ENCODE data around the gene ACVRL1. TPM values are rescaled to one million over a fixed set of nuclear protein-coding genes. Genes with fewer than 3 reads are reported as not detected.

The ACVRL1 gene
- total RNA-seq, 1 experiment from 2014 or later = not detected

DNA sequence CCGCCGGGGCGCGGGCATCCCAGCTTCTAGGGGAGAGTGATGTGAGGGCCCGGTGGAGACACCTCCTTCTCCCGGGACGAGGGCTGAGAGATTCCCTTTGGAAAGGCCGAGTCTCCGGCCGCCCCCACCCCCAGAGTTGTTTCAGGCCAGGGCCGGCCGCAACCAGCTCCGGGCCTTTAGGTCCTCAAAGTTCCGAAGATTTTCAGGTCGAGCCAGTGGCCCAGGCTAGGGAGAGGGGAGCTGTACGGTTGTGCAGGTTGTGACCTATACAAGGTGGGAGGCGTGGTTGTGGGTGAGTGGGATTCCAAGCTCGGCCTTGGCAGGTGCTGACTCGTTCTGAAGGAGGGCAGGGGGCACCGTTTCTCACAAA, 37.8 kb upstream of the ACVRL1 start:
- no peaks in the 10 kb centered on the region for H3K36me3 Mint-ChIP-seq (ENCODE audit: insufficient read depth, unreplicated experiment)
- no peak overlapping the region for H3K4me3 Mint-ChIP-seq (ENCODE audit: unreplicated experiment)
- DNase-seq (ENCODE audit: unreplicated experiment) = no peak
- no peaks in the 10 kb centered on the region for H3K4me1 Mint-ChIP-seq (ENCODE audit: insufficient read depth, unreplicated experiment)
- H3K27me3 Mint-ChIP-seq (ENCODE audit: insufficient read depth, unreplicated experiment) = no peaks in the 10 kb centered on the region
- H3K9me3 Mint-ChIP-seq (ENCODE audit: unreplicated experiment) = no peaks in the 10 kb centered on the region
- BruUV-seq (replicated peaks) = no TSS peak
- CTCF ChIA-PET = interaction anchor here (0.5 kb wide), 1 partner anchor 1210 kb away, joined by 3 read pairs; no protein-coding TSS in a partner anchor
- POLR2A ChIA-PET = interaction anchor here (1.1 kb wide), 1 partner anchor 1137 kb away, joined by 4 read pairs; the partner anchor contains the start of gene EIF4B
- H3K27ac Mint-ChIP-seq (ENCODE audit: low read depth, unreplicated experiment) = no peak overlapping the region
- TF ChIP-seq, protein P1, sequence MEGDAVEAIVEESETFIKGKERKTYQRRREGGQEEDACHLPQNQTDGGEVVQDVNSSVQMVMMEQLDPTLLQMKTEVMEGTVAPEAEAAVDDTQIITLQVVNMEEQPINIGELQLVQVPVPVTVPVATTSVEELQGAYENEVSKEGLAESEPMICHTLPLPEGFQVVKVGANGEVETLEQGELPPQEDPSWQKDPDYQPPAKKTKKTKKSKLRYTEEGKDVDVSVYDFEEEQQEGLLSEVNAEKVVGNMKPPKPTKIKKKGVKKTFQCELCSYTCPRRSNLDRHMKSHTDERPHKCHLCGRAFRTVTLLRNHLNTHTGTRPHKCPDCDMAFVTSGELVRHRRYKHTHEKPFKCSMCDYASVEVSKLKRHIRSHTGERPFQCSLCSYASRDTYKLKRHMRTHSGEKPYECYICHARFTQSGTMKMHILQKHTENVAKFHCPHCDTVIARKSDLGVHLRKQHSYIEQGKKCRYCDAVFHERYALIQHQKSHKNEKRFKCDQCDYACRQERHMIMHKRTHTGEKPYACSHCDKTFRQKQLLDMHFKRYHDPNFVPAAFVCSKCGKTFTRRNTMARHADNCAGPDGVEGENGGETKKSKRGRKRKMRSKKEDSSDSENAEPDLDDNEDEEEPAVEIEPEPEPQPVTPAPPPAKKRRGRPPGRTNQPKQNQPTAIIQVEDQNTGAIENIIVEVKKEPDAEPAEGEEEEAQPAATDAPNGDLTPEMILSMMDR (IDR thresholded peaks at IDR 0.05; ENCODE audit: unreplicated experiment) = no peak
- intact Hi-C loops (cut with micrococcal nuclease) = no loop called here

DNA sequence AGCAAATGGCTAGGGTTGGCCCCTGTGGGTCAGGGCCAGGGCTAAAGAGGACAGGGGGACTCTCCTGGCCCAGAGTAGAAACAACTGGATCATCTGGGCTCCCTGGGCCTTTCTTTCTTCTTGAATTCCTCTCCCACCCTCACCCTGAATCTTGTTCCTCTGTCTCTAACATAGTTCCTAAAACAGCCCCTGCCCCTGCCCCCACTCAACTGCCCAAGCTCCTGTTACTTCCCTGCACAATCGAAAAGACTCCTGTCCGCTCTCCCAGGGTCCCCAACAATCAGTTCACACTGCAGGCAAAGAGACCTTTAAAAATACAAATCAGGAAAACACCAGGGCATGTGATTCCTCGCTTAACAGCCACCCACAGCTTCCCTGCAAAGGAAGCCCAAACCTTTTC, 37.4 kb upstream of the ACVRL1 start:
- CTCF ChIA-PET = interaction anchor here (1.1 kb wide), 1 partner anchor 42 kb away, joined by 3 read pairs; no protein-coding TSS in a partner anchor
- no peaks in the 10 kb centered on the region for H3K36me3 Mint-ChIP-seq (ENCODE audit: insufficient read depth, unreplicated experiment)
- BruUV-seq (replicated peaks) = no TSS peak
- no peak overlapping the region for H3K4me3 Mint-ChIP-seq (ENCODE audit: unreplicated experiment)
- no peaks in the 10 kb centered on the region for H3K4me1 Mint-ChIP-seq (ENCODE audit: insufficient read depth, unreplicated experiment)
- no peak overlapping the region for H3K27ac Mint-ChIP-seq (ENCODE audit: low read depth, unreplicated experiment)
- H3K9me3 Mint-ChIP-seq (ENCODE audit: unreplicated experiment) = no peaks in the 10 kb centered on the region
- POLR2A ChIA-PET = interaction anchor here (1.1 kb wide), 1 partner anchor 1136 kb away, joined by 4 read pairs; the partner anchor contains the start of gene EIF4B
- intact Hi-C loops (cut with micrococcal nuclease) = no loop called here
- TF ChIP-seq, protein P1 (IDR thresholded peaks at IDR 0.05; ENCODE audit: unreplicated experiment) = no peak
- no peaks in the 10 kb centered on the region for H3K27me3 Mint-ChIP-seq (ENCODE audit: insufficient read depth, unreplicated experiment)
- no peak for DNase-seq (ENCODE audit: unreplicated experiment)

DNA sequence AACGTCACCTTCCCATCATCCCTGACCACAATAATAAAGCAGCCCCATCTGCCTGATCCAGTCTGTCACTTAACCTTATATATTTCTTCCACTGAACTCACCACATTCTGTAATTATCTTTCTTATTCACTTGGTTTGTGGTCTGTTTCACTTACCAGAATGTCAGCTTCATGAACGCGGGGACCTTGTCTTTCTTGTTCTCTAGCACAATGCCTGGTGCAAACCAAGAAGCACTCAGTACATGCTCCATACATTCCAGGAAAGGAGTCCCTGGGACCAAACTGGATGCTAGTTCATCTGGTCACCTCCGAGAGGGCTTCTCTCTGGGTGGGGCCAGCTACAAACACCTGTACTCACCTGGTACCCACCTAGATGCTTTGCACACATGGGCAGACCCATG, 36.8 kb upstream of the ACVRL1 start:
- TF ChIP-seq, protein P1 (IDR thresholded peaks at IDR 0.05; ENCODE audit: unreplicated experiment) = no peak
- Mint-ChIP-seq H3K9me3 (ENCODE audit: unreplicated experiment) (no peaks in the 10 kb centered on the region), H3K27me3 (ENCODE audit: insufficient read depth, unreplicated experiment) (no peaks in the 10 kb centered on the region), H3K4me1 (ENCODE audit: insufficient read depth, unreplicated experiment) (no peaks in the 10 kb centered on the region), H3K27ac (ENCODE audit: low read depth, unreplicated experiment) (no peak overlapping the region), H3K4me3 (ENCODE audit: unreplicated experiment) (no peak overlapping the region), H3K36me3 (ENCODE audit: insufficient read depth, unreplicated experiment) (no peaks in the 10 kb centered on the region)
- DNase-seq (ENCODE audit: unreplicated experiment) = no peak
- ChIA-PET CTCF (interaction anchor here (0.6 to 1.1 kb wide), 2 partner anchors 42 to 387 kb away, joined by 3 to 5 read pairs; no protein-coding TSS in a partner anchor), POLR2A (interaction anchor here (1.1 kb wide), 1 partner anchor 14 kb away, joined by 3 read pairs; no protein-coding TSS in a partner anchor)
- intact Hi-C loops (cut with micrococcal nuclease) = no loop called here
- no TSS peak for BruUV-seq (replicated peaks)

DNA sequence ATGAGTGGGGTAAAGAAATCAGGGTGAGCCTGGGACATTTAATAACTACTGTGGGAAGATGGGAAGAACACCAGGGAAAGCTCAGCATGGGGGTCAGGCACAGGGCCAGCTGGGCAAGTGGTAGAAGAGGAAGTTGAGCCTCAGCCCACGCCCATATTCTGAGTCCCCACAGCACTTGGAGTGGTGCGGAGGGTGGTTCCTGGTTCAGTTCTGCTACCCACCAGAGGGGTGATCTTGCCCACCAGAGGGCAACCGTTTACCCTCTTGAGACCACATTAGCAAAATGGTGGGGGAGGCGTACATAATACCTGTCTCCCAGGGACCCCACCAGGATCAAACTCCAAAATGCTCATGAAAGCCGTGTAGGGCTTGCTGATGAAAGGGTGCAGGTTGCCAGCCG, 36.2 kb upstream of the ACVRL1 start:
- no peaks in the 10 kb centered on the region for H3K9me3 Mint-ChIP-seq (ENCODE audit: unreplicated experiment)
- H3K4me3 Mint-ChIP-seq (ENCODE audit: unreplicated experiment) = no peak overlapping the region
- TF ChIP-seq, protein P1 (IDR thresholded peaks at IDR 0.05; ENCODE audit: unreplicated experiment) = no peak
- H3K36me3 Mint-ChIP-seq (ENCODE audit: insufficient read depth, unreplicated experiment) = no peaks in the 10 kb centered on the region
- no peaks in the 10 kb centered on the region for H3K27me3 Mint-ChIP-seq (ENCODE audit: insufficient read depth, unreplicated experiment)
- BruUV-seq (replicated peaks) = no TSS peak
- ChIA-PET POLR2A (interaction anchor here (1.1 kb wide), 1 partner anchor 13 kb away, joined by 3 read pairs; no protein-coding TSS in a partner anchor), CTCF (interaction anchor here (0.6 to 1.1 kb wide), 2 partner anchors 43 to 247 kb away, joined by 3 read pairs; no protein-coding TSS in a partner anchor)
- no peaks in the 10 kb centered on the region for H3K4me1 Mint-ChIP-seq (ENCODE audit: insufficient read depth, unreplicated experiment)
- intact Hi-C loops (cut with micrococcal nuclease) = no loop called here
- H3K27ac Mint-ChIP-seq (ENCODE audit: low read depth, unreplicated experiment) = no peak overlapping the region
- DNase-seq (ENCODE audit: unreplicated experiment) = no peak
